Mesodermal cell (in vitro differentiated cells): ENCODE results near the gene PLEKHA4. TPM values are rescaled to one million over a fixed set of nuclear protein-coding genes. Genes with fewer than 3 reads are reported as not detected.
"Not testable (repeated sequence)": the region's sequence is repeated elsewhere in the genome, so short reads cannot be mapped to it uniquely, and the experiment has no call there.

Source experiments
- H3K27ac ChIP-seq: 2 replicates; pipeline ENCODE4 v1.7.0; 2013; ENCODE audit warnings: mild to moderate bottlenecking, low read depth, low read length, moderate library complexity; ENCODE audit not compliant: severe bottlenecking
- H3K36me3 ChIP-seq: 2 replicates; pipeline ENCODE4 v1.7.1; 2013; ENCODE audit warnings: mild to moderate bottlenecking, low read length, moderate library complexity; ENCODE audit not compliant: control insufficient read depth, insufficient read depth
- H3K4me1 ChIP-seq: one replicate; pipeline ENCODE4 v1.7.1; 2013; ENCODE audit warnings: mild to moderate bottlenecking, low read length; ENCODE audit not compliant: insufficient read depth, control insufficient read depth, poor library complexity, severe bottlenecking
- H3K4me3 ChIP-seq: 2 replicates; pipeline ENCODE4 v1.7.0; 2013; ENCODE audit warnings: low read length, control low read depth, mild to moderate bottlenecking; ENCODE audit not compliant: insufficient read depth, poor library complexity, severe bottlenecking; ENCODE audit errors: extremely low read depth
- H3K9me3 ChIP-seq: 2 replicates; pipeline ENCODE4 v1.7.1; 2013; ENCODE audit warnings: mild to moderate bottlenecking, low read length, moderate library complexity; ENCODE audit not compliant: control insufficient read depth
- WGBS, 2 experiments: methylation state at CpG; one replicate each; pipeline ENCODE4 v1.1.5; 2013; ENCODE audit warnings: missing lambda C conversion rate in 2 of 2; ENCODE audit not compliant: insufficient coverage in 2 of 2; 5-methylcytosine and 5-hydroxymethylcytosine counted together
- polyA plus RNA-seq, 2 experiments: library from polyadenylated mRNA; stranded (reverse); fragments of 50-300 nt; gene quantifications; one replicate each; pipeline ENCODE4 v1.2.3, GENCODE V29; 2013

The PLEKHA4 gene
- polyA plus RNA-seq (2013, experiment 1 of 2), result 20.0 TPM
- 17.7 TPM for polyA plus RNA-seq (2013, experiment 2 of 2)

GRCh38 chr19:48868114-48868886, at the start of gene PLEKHA4:
Gene PLEKHA4 (minus strand): TSS chr19:48868617. CDS start chr19:48867620, 997 bp downstream.
- Histone ChIP-seq H3K27ac (peak within 1 kb of the TSS; percentile 75), H3K36me3 (peaks cover 3% of the 10 kb centered on the region), H3K4me3 (peak within 1 kb of the TSS; percentile 14), H3K9me3 (no peaks in the 10 kb centered on the region), H3K4me1 (peaks cover 14% of the 10 kb centered on the region)
- 38 to 44% methylated on average over 7 to 10 of the region's 11 CpGs for WGBS, 2 experiments

- WGBS, 2 experiments, result 97 to 98% methylated on average over 6 of the region's 6 CpGs
- Histone ChIP-seq H3K27ac (no peak overlapping the region), H3K36me3 (peaks cover 73% of the 10 kb centered on the region), H3K9me3 (no peaks in the 10 kb centered on the region), H3K4me3 (no peak overlapping the region), H3K4me1 (no peaks in the 10 kb centered on the region)
These were observed 49.7 kb upstream of the PLEKHA4 start for GRCh38 chr19:48918071-48918470.

GRCh38 chr19:48915757-48916156, 47.3 kb upstream of the PLEKHA4 start:
- Histone ChIP-seq H3K4me3 (no peak overlapping the region), H3K27ac (no peak overlapping the region), H3K9me3 (no peaks in the 10 kb centered on the region), H3K36me3 (peaks cover 80% of the 10 kb centered on the region), H3K4me1 (no peaks in the 10 kb centered on the region)
- 50 to 84% methylated on average over 1 to 7 of the region's 8 CpGs for WGBS, 2 experiments

- peaks cover 84% of the 10 kb centered on the region for H3K36me3 ChIP-seq
- no peaks in the 10 kb centered on the region for H3K4me1 ChIP-seq
- H3K4me3 ChIP-seq, result no peak overlapping the region
- 86 to 100% methylated on average over 7 to 8 of the region's 8 CpGs for WGBS, 2 experiments
- no peaks in the 10 kb centered on the region for H3K9me3 ChIP-seq
- peak overlapping the region; percentile 24 for H3K27ac ChIP-seq
These were observed 45.8 kb upstream of the PLEKHA4 start for GRCh38 chr19:48914181-48914580.

- Histone ChIP-seq H3K36me3 (peaks cover 84% of the 10 kb centered on the region), H3K9me3 (no peaks in the 10 kb centered on the region)
These were observed 44.9 kb upstream of the PLEKHA4 start for GRCh38 chr19:48913114-48913889.

GRCh38 chr19:48910803-48911202, 42.4 kb upstream of the PLEKHA4 start:
- Histone ChIP-seq H3K36me3 (peaks cover 93% of the 10 kb centered on the region), H3K4me3 (no peak overlapping the region), H3K27ac (no peak overlapping the region), H3K4me1 (no peaks in the 10 kb centered on the region), H3K9me3 (no peaks in the 10 kb centered on the region)
- 100% methylated on average over 1 to 2 of the region's 2 CpGs for WGBS, 2 experiments

More at GRCh38 chr19:48913114-48913889, 44.9 kb upstream of the PLEKHA4 start:
- Histone ChIP-seq H3K4me1 (no peaks in the 10 kb centered on the region), H3K4me3 (no peak overlapping the region), H3K27ac (no peak overlapping the region)
- 98 to 100% methylated on average over 3 to 5 of the region's 9 CpGs for WGBS, 2 experiments

GRCh38 chr19:48909424-48910077, 41.1 kb upstream of the PLEKHA4 start:
- not testable (repeated sequence) for H3K9me3 ChIP-seq, H3K27ac ChIP-seq, H3K4me3 ChIP-seq, H3K4me1 ChIP-seq
- WGBS, 2 experiments, result 77 to 95% methylated on average over 7 to 10 of the region's 11 CpGs
- H3K36me3 ChIP-seq, result peaks cover 94% of the 10 kb centered on the region

- peaks cover 82% of the 10 kb centered on the region for H3K36me3 ChIP-seq
- no peak overlapping the region for H3K4me3 ChIP-seq
- no peak overlapping the region for H3K27ac ChIP-seq
- 94 to 99% methylated on average over 11 to 12 of the region's 14 CpGs for WGBS, 2 experiments
- H3K4me1 ChIP-seq, result no peaks in the 10 kb centered on the region
- H3K9me3 ChIP-seq, result no peaks in the 10 kb centered on the region
These were observed 39.3 kb upstream of the PLEKHA4 start for GRCh38 chr19:48907671-48908070.

- Histone ChIP-seq H3K27ac (no peak overlapping the region), H3K9me3 (no peaks in the 10 kb centered on the region), H3K4me1 (no peaks in the 10 kb centered on the region), H3K4me3 (no peak overlapping the region), H3K36me3 (peaks cover 81% of the 10 kb centered on the region)
- 79 to 98% methylated on average over 5 to 7 of the region's 10 CpGs for WGBS, 2 experiments
These were observed 37.9 kb upstream of the PLEKHA4 start for GRCh38 chr19:48906324-48906723.

GRCh38 chr19:48905664-48906063, 37.2 kb upstream of the PLEKHA4 start:
- Histone ChIP-seq H3K4me3 (no peak overlapping the region), H3K9me3 (no peaks in the 10 kb centered on the region), H3K4me1 (peaks cover 3% of the 10 kb centered on the region), H3K27ac (no peak overlapping the region), H3K36me3 (peaks cover 76% of the 10 kb centered on the region)
- 94 to 98% methylated on average over 8 to 11 of the region's 14 CpGs for WGBS, 2 experiments
